B cell (primary cell): ENCODE measurements around the gene CPNE4. TPM values are rescaled to one million over a fixed set of nuclear protein-coding genes. Genes with fewer than 3 reads are reported as not detected.

ENCODE experiments used
- ATAC-seq: fragments of 200-7000 bp; cut with Tn5 transposase; one replicate; pipeline ENCODE4 v1.10.0; 2021; ENCODE audit warnings: low read depth, mild to moderate bottlenecking, moderate number of reproducible peaks, moderate library complexity
- CTCF ChIA-PET: fragments of 350-600 bp; sonication (Branson Sonifier 250); formaldehyde crosslinking; loops from one replicate; lab custom pipeline; 2021; ENCODE audit warnings: antibody characterized with exemption, inconsistent platforms; lab: Charles Lee
- POLR2A ChIA-PET: fragments of 350-600 bp; sonication (Branson Sonifier 250); formaldehyde crosslinking; loops from one replicate; lab custom pipeline; 2021; ENCODE audit warnings: antibody characterized with exemption; lab: Charles Lee
- DNase-seq: peaks from one replicate; pipeline ENCODE4 v3.0.0; 2013
- H2AFZ ChIP-seq: 2 replicates; pipeline ENCODE4 v1.6.1; 2012; ENCODE audit warnings: mild to moderate bottlenecking, low read depth, low read length; ENCODE audit not compliant: insufficient read depth, poor library complexity, severe bottlenecking
- H3K27ac ChIP-seq, 2 donors: 1 replicate in 1 of 2; 2 replicates in 1 of 2; pipeline ENCODE4 v1.5.1; 2012 to 2013; ENCODE audit warnings: low read length in 2 of 2, mild to moderate bottlenecking in 2 of 2, moderate library complexity in 1 of 2
- H3K27me3 ChIP-seq, 4 experiments: fragments of 200-600 bp in 1 of 4; sonication (generic) in 1 of 4; replicated peaks in 1 of 4; 1 replicate in 2 of 4; 2 replicates in 2 of 4; pipeline versions ENCODE4 v1.6.1 to v1.7.0; 2013 to 2016; ENCODE audit warnings: low read length in 3 of 4, mild to moderate bottlenecking in 2 of 4, mixed read lengths in 1 of 4, moderate library complexity in 1 of 4; ENCODE audit not compliant: insufficient read depth in 4 of 4, control insufficient read depth in 3 of 4; ENCODE audit errors: control extremely low read depth in 1 of 4
- H3K36me3 ChIP-seq, 2 experiments: replicated peaks in 1 of 2; 1 replicate in 1 of 2; 2 replicates in 1 of 2; pipeline versions ENCODE4 v1.6.1 to v1.7.1; 2013; ENCODE audit warnings: low read length in 1 of 2; ENCODE audit not compliant: insufficient read depth in 2 of 2, control insufficient read depth in 1 of 2; ENCODE audit errors: control extremely low read depth in 1 of 2, extremely low read depth in 1 of 2
- H3K4me1 ChIP-seq, 2 donors: fragments of 200-600 bp in 1 of 2; sonication (generic) in 1 of 2; 1 replicate in 1 of 2; 2 replicates in 1 of 2; pipeline versions ENCODE4 v1.5.1 to v1.6.1; 2013 to 2017; ENCODE audit warnings: low read length in 2 of 2; ENCODE audit not compliant: control insufficient read depth in 2 of 2, insufficient read depth in 2 of 2
- H3K4me2 ChIP-seq: replicated peaks from 2 replicates; pipeline ENCODE3; 2012; ENCODE audit warnings: mild to moderate bottlenecking, low read depth, low read length; ENCODE audit not compliant: poor library complexity, severe bottlenecking
- H3K4me3 ChIP-seq, 5 experiments: fragments of 200-600 bp in 1 of 5; sonication (generic) in 1 of 5; 1 replicate in 3 of 5; 2 replicates in 2 of 5; pipeline versions ENCODE4 v1.5.1 to v1.7.0; 2011 to 2016; ENCODE audit warnings: low read length in 4 of 5, mild to moderate bottlenecking in 4 of 5, low read depth in 2 of 5, control low read depth in 1 of 5, moderate library complexity in 1 of 5; ENCODE audit not compliant: insufficient read depth in 1 of 5; ENCODE audit errors: control extremely low read depth in 1 of 5, extremely low read depth in 1 of 5
- H3K79me2 ChIP-seq: fragments of 200-600 bp; sonication (generic); one replicate; pipeline ENCODE4 v1.6.0; 2016; ENCODE audit warnings: low read length; ENCODE audit not compliant: control insufficient read depth, insufficient read depth
- H3K9ac ChIP-seq: fragments of 200-600 bp; sonication (generic); 2 replicates; pipeline ENCODE4 v1.6.1; 2017; ENCODE audit warnings: mild to moderate bottlenecking, low read length, moderate library complexity
- H3K9me3 ChIP-seq, 3 donors: one replicate each; pipeline versions ENCODE4 v1.6.1 to v1.7.1; 2013; ENCODE audit warnings: low read length in 2 of 3; ENCODE audit not compliant: control insufficient read depth in 2 of 3, insufficient read depth in 1 of 3; ENCODE audit errors: control extremely low read depth in 1 of 3
- H4K20me1 ChIP-seq: 2 replicates; pipeline ENCODE4 v1.6.0; 2012; ENCODE audit warnings: mild to moderate bottlenecking, low read length; ENCODE audit not compliant: insufficient read depth, control insufficient read depth, poor library complexity, severe bottlenecking
- H3K27ac Mint-ChIP-seq: one replicate; pipeline ENCODE4 v1.8.0; 2021; ENCODE audit warnings: mixed read lengths
- H3K27me3 Mint-ChIP-seq: one replicate; pipeline ENCODE4 v1.8.0; 2021; ENCODE audit warnings: mixed read lengths
- H3K4me1 Mint-ChIP-seq: one replicate; pipeline ENCODE4 v1.8.0; 2021; ENCODE audit warnings: mixed read lengths
- H3K4me3 Mint-ChIP-seq: one replicate; pipeline ENCODE4 v1.8.0; 2021; ENCODE audit warnings: mixed read lengths
- H3K9me3 Mint-ChIP-seq: one replicate; pipeline ENCODE4 v1.8.0; 2022; ENCODE audit warnings: mixed read lengths; ENCODE audit not compliant: insufficient read depth
- EZH2 ChIP-seq: IDR thresholded peaks from 2 replicates; pipeline ENCODE4 v1.6.1; 2012; ENCODE audit warnings: borderline replicate concordance, low read depth, mild to moderate bottlenecking, moderate library complexity, low read length; ENCODE audit not compliant: insufficient read depth, poor library complexity, severe bottlenecking
- WGBS: methylation state at CpG from one replicate; pipeline ENCODE4 v1.1.5; 2013; ENCODE audit warnings: missing lambda C conversion rate; ENCODE audit not compliant: insufficient coverage; 5-methylcytosine and 5-hydroxymethylcytosine counted together
- intact Hi-C: fragments of 100-400 bp; cut with micrococcal nuclease; formaldehyde crosslinking; loops from one replicate; pipeline ENCODE4 v1.10.0; 2022
- polyA plus RNA-seq: library from polyadenylated mRNA; depleted of rRNA; stranded (reverse); fragments of >200 nt; gene quantifications from 2 replicates; pipeline ENCODE4 v1.2.3, GENCODE V29; 2012
- total RNA-seq, 2 donors: library from RNA; stranded (reverse); fragments of 120-200 nt in 1 of 2; gene quantifications; 1 replicate in 1 of 2; 2 replicates in 1 of 2; pipeline versions ENCODE4 v1.2.3 to v1.2.4, GENCODE V29; 2013 to 2022
- TF ChIP-seq, protein P1 (sequence below): fragments of 200-600 bp; IDR thresholded peaks from one replicate; pipeline ENCODE4 v1.8.0; 2022; ENCODE audit warnings: antibody characterized with exemption, mild to moderate bottlenecking

Gene CPNE4
- total and polyA plus RNA-seq, 2 donors (not counting 1 experiment from before 2014, with no cell fraction given) = not detected

DNA sequence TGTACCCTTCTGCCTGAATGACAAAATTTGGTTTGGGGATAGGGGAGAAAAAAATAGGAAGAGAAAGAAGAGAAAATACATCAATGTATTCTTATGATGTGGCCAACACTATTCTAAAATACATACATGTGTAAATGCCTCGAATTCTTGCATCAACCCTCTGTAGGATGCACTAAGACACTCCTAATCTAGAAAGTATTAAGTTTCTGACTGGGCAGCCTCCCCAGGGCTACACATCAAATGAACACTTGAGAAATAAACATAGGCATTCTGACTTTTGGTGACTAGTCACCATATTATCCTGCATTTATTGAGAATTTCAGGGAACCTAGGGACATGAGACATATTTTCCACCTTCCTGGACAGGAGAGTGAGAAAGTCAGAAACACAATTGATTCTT, 109.2 kb downstream of the CPNE4 start:
- Histone ChIP-seq H3K79me2 (no peaks in the 10 kb centered on the region), H3K4me3 (no peak overlapping the region), H3K4me1 (no peaks in the 10 kb centered on the region), H3K4me2 (no peak overlapping the region), H3K9ac (no peak overlapping the region), H3K27ac (no peak overlapping the region), H3K36me3 (no peaks in the 10 kb centered on the region), H4K20me1 (no peaks in the 10 kb centered on the region), H3K9me3 (no peaks in the 10 kb centered on the region), H3K27me3 (no peaks in the 10 kb centered on the region), H2AFZ (no peak overlapping the region)
- H3K27me3 Mint-ChIP-seq = no peaks in the 10 kb centered on the region
- H3K27ac Mint-ChIP-seq = no peak overlapping the region
- no peak overlapping the region for H3K4me3 Mint-ChIP-seq
- H3K4me1 Mint-ChIP-seq = no peaks in the 10 kb centered on the region
- 40% methylated on average over 1 of the region's 1 CpG for WGBS
- no peak for ATAC-seq
- H3K9me3 Mint-ChIP-seq = no peaks in the 10 kb centered on the region
- ChIA-PET POLR2A (no interaction called here), CTCF (no interaction called here)
- intact Hi-C loops = no loop called here
- TF ChIP-seq EZH2 = no peak
- TF ChIP-seq, protein P1, sequence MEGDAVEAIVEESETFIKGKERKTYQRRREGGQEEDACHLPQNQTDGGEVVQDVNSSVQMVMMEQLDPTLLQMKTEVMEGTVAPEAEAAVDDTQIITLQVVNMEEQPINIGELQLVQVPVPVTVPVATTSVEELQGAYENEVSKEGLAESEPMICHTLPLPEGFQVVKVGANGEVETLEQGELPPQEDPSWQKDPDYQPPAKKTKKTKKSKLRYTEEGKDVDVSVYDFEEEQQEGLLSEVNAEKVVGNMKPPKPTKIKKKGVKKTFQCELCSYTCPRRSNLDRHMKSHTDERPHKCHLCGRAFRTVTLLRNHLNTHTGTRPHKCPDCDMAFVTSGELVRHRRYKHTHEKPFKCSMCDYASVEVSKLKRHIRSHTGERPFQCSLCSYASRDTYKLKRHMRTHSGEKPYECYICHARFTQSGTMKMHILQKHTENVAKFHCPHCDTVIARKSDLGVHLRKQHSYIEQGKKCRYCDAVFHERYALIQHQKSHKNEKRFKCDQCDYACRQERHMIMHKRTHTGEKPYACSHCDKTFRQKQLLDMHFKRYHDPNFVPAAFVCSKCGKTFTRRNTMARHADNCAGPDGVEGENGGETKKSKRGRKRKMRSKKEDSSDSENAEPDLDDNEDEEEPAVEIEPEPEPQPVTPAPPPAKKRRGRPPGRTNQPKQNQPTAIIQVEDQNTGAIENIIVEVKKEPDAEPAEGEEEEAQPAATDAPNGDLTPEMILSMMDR = no peak
- DNase-seq = no peak

DNA sequence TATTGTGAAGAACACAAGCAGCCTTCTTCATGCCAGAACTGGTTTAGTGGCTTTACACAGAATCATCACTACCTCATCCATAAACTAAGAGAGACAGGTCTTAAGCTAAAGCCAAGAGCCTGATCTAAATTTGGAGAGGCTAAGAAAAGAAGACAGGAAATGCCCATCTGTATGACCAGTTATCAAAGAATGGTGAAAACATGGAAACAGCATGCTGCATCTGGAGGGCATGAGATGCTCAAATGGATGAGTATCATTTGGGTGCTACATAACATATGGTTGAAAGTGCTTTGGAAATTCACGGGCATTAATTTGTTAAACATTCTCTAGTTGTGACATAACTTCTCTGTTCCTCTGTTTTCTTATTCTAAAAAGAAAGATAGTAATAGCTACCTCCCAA, 112.5 kb downstream of the CPNE4 start:
- Histone ChIP-seq H3K27me3 (no peaks in the 10 kb centered on the region), H4K20me1 (no peaks in the 10 kb centered on the region), H3K27ac (no peak overlapping the region), H3K79me2 (no peaks in the 10 kb centered on the region), H3K4me3 (no peak overlapping the region), H3K9ac (no peak overlapping the region), H3K36me3 (no peaks in the 10 kb centered on the region), H2AFZ (no peak overlapping the region), H3K4me1 (no peaks in the 10 kb centered on the region), H3K9me3 (no peaks in the 10 kb centered on the region), H3K4me2 (no peak overlapping the region)
- DNase-seq (no peak), ATAC-seq (no peak)
- Mint-ChIP-seq H3K27me3 (no peaks in the 10 kb centered on the region), H3K4me3 (no peak overlapping the region), H3K9me3 (no peaks in the 10 kb centered on the region), H3K27ac (no peak overlapping the region), H3K4me1 (no peaks in the 10 kb centered on the region)
- WGBS = no CpG with 5 or more reads among the region's 1 CpG
- POLR2A ChIA-PET = no interaction called here
- CTCF ChIA-PET = no interaction called here
- TF ChIP-seq EZH2 = no peak
- TF ChIP-seq, protein P1 = no peak
- intact Hi-C loops = no loop called here
